WERI-Rb-1 (cell line): ENCODE results near the gene LARP4B.

ENCODE experiments used
- DNase-seq: peaks from one replicate; pipeline ENCODE4 v3.0.0-alpha.2; 2020
- H3K27ac ChIP-seq: fragments of 250-450 bp; sonication (Bioruptor Pico); 2 replicates; pipeline ENCODE4 v1.5.1; 2020; ENCODE audit warnings: mild to moderate bottlenecking, moderate library complexity
- H3K27me3 ChIP-seq: fragments of 250-450 bp; sonication (Bioruptor Pico); 2 replicates; pipeline ENCODE4 v1.5.1; 2021; ENCODE audit warnings: mild to moderate bottlenecking, low read depth, moderate library complexity; ENCODE audit not compliant: insufficient read depth, severe bottlenecking
- H3K36me3 ChIP-seq: fragments of 250-450 bp; sonication (Bioruptor Pico); 2 replicates; pipeline ENCODE4 v1.5.1; 2020; ENCODE audit warnings: mild to moderate bottlenecking, moderate library complexity
- H3K4me3 ChIP-seq: 2 replicates; pipeline ENCODE4 v1.5.1; 2011; ENCODE audit warnings: low read depth, mild to moderate bottlenecking, control low read depth, low read length
- H3K9me3 ChIP-seq: fragments of 250-450 bp; sonication (Bioruptor Pico); 2 replicates; pipeline ENCODE4 v1.5.1; 2021; ENCODE audit warnings: mild to moderate bottlenecking, moderate library complexity; ENCODE audit not compliant: severe bottlenecking
- TF ChIP-seq, protein P1 (sequence below): IDR thresholded peaks from 2 replicates; pipeline ENCODE4 v1.5.1; 2011; ENCODE audit warnings: low read depth, mild to moderate bottlenecking, control low read depth, inconsistent platforms, low read length

LARP4B gene

DNA sequence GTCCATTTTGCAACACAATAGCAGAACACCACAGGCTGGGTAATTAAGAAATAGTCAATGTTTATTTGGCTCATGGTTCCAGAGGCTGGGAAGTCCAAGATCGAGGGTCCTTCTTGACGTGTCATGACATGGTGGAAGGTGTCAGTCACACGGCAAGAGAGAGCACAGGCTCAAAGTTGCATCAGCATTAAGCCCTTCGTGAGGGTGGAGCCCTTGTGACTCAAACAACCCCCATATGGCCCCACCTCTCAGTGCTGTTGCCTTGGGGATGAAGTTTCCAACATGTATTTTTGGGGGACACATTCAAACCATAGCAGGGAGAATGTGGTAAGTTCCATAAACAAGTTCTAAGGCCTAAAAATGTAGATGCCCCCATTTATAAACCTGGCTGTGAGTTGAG is 32.1 kb upstream of the LARP4B start:
- H3K27me3 ChIP-seq, result no peaks in the 10 kb centered on the region
- TF ChIP-seq, protein P1, sequence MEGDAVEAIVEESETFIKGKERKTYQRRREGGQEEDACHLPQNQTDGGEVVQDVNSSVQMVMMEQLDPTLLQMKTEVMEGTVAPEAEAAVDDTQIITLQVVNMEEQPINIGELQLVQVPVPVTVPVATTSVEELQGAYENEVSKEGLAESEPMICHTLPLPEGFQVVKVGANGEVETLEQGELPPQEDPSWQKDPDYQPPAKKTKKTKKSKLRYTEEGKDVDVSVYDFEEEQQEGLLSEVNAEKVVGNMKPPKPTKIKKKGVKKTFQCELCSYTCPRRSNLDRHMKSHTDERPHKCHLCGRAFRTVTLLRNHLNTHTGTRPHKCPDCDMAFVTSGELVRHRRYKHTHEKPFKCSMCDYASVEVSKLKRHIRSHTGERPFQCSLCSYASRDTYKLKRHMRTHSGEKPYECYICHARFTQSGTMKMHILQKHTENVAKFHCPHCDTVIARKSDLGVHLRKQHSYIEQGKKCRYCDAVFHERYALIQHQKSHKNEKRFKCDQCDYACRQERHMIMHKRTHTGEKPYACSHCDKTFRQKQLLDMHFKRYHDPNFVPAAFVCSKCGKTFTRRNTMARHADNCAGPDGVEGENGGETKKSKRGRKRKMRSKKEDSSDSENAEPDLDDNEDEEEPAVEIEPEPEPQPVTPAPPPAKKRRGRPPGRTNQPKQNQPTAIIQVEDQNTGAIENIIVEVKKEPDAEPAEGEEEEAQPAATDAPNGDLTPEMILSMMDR, result no peak
- H3K4me3 ChIP-seq, result no peak overlapping the region
- no peaks in the 10 kb centered on the region for H3K9me3 ChIP-seq
- no peak overlapping the region for H3K27ac ChIP-seq
- no peaks in the 10 kb centered on the region for H3K36me3 ChIP-seq
- no peak for DNase-seq

DNA sequence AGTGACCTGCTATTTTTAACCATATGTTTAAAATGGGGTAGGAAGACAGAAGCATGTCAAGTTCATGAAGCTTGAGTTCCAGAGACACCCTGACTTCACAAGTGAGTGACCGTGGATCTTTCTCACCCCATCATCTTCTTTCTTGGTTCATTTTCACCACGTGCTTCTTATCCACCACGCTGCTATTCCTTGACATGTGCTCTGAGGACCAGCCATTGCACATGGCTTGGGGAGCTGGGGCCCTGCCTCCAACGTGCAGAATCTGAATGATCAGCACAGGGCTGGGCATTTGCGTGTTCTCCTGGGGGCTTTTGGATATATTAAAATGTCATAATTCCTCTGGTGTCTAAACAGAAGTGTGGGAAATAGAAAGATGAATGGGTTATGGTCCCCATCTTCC is 31.7 kb upstream of the LARP4B start:
- H3K27ac ChIP-seq, result no peak overlapping the region
- no peaks in the 10 kb centered on the region for H3K9me3 ChIP-seq
- no peaks in the 10 kb centered on the region for H3K36me3 ChIP-seq
- TF ChIP-seq, protein P1, result no peak
- DNase-seq, result no peak
- H3K27me3 ChIP-seq, result no peaks in the 10 kb centered on the region
- no peak overlapping the region for H3K4me3 ChIP-seq

DNA sequence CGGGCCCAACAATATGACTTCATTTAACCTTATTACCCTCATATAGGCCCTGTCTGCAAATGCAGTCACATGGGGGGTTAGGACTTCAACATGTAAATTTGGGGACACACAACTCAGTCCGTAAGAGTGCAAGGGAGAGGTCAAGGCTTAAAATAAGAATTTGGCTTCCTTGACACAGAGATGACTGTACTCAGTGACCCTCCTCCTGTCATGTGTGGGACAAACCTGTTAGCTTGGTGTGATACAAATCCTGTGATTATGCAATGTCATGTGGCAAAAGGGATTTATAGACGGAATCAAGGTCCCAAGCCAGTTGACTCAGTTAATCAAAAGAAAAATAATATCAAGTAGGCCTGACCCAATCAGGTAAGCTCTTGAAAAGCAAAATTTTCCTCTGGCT is 30.8 kb upstream of the LARP4B start:
- Histone ChIP-seq H3K36me3 (no peaks in the 10 kb centered on the region), H3K27ac (no peak overlapping the region), H3K4me3 (no peak overlapping the region), H3K27me3 (no peaks in the 10 kb centered on the region), H3K9me3 (no peaks in the 10 kb centered on the region)
- TF ChIP-seq, protein P1, result no peak
- DNase-seq, result no peak

DNA sequence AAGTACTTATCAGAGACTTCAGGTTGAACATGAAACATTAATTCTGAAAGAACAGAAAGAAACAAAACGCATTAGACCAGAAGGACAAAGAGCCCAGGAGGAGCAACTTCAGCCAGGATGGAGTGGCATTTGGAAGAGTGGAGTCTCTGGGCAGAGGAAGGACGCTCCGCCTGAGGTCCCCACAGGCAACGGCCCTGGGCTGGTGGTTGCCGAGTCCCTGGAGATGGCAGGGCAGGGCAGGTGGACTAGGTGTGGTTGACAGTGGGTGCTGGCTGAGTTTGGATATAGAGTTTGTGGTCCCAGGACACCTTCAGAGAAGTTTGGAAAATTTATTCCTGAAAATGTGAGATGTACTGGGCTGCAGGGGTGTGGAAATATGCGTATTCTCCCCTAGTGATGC is 27.4 kb upstream of the LARP4B start:
- Histone ChIP-seq H3K36me3 (no peaks in the 10 kb centered on the region), H3K9me3 (no peaks in the 10 kb centered on the region), H3K27ac (no peak overlapping the region), H3K27me3 (no peaks in the 10 kb centered on the region), H3K4me3 (no peak overlapping the region)
- TF ChIP-seq, protein P1, result no peak
- DNase-seq, result no peak

DNA sequence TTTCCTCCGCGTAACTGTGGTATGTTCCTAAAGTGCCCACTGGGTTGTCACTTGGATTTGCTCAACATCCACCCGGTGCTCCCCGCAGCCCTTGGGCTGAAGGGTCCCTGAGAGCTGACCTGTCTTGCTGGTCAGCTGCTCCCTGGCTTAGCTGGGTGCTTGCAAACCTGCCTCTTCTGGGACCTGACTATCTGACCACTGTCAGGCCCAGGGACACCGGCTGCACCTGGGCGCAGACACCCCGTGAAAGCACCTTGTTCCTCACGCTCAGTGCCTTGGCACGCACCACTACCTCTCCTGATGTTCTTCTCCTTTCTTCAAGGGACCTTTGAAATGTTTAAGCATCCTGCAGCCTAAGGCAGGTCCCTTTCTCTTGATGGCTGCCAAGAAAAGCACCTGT is 26.6 kb upstream of the LARP4B start:
- no peak for DNase-seq
- no peak overlapping the region for H3K4me3 ChIP-seq
- H3K27ac ChIP-seq, result no peak overlapping the region
- H3K27me3 ChIP-seq, result no peaks in the 10 kb centered on the region
- TF ChIP-seq, protein P1, result no peak
- H3K9me3 ChIP-seq, result no peaks in the 10 kb centered on the region
- H3K36me3 ChIP-seq, result no peaks in the 10 kb centered on the region

DNA sequence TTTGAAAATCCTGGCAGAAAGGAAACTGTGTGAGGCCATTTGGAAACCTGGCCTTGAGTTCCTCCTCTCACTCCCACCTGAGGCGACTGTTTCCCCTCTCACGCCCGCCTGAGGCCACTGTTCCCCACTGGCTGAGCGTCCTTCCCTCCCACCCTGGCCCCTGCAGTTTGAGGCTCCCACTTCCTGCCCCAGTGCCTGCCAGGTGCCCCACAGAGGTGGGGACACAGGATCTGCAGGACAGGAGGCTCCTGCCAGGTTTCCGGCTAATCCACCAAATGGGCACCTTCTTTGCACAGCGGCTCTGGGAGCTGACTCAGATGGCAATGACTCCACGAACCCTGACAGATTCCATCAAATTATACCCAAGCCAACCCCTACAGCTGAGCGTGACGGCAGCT is 24.3 kb upstream of the LARP4B start:
- Histone ChIP-seq H3K27ac (no peak overlapping the region), H3K27me3 (no peaks in the 10 kb centered on the region), H3K4me3 (no peak overlapping the region), H3K36me3 (no peaks in the 10 kb centered on the region), H3K9me3 (no peaks in the 10 kb centered on the region)
- peak; percentile 16 for DNase-seq
- TF ChIP-seq, protein P1, result 0 out of 2 replicates have a peak, but pooled peaks have one; percentile 8
